ENCODE results near the gene F10. TPM values are rescaled to one million over a fixed set of nuclear protein-coding genes. Genes with fewer than 3 reads are reported as not detected.

The F10 gene
- polyA plus RNA-seq, 1 of the 3 experiments (the other 2 are of a cell fraction), result 12.5 TPM

DNA sequence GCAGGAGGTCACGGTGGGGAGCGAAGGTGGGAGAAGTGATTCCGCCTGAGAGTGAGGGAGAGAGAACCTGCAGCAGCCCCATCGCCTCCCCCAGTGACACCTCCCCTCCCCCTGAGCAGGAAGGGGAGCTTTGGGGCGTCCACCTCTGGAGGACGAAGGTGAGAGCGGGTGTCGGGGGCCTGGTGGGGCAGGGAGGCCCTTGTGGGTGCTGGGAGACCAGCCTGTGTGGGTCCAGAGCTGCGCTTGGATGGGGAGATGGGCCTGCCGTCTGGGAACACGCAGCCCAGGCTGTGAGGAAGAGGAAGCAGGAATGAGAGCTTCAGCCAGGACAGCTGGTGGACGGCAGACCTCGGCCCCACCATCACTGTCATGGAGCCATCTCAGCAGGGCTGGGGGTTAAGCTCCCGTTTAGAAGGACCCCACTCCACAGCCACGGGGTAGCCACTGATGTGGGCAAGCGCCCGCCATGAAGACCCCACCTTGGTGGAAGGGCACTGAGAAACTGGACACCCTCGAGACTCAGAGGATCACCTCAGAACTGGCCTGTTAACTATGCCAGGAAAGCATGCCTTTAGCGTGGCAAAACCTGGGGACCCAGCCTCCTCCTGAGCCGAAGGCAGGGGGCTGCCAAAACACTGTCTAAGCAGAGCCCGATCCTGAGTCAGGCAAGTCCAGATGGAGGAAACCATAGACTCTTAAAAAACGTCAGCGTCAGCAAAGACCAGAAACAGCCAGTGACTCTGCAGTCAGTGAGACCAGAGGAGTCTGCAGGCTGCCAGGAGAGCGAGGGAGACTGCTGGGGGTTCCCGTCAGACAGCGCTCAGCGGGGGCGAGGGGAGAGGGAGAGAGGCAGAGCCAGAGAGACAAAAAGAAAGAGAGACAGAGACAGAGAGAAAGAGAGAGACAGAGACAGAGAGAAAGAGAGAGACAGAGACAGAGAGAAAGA lies 29.4 kb downstream of the F10 start:
- TF ChIP-seq CHD2 (IDR thresholded peaks at IDR 0.05; ENCODE audit: low read length, partially characterized antibody), result no peak
- TF ChIP-seq GABPA (IDR thresholded peaks at IDR 0.05; ENCODE audit: low read depth), result no peak
- no peak for TF ChIP-seq NFIC (IDR thresholded peaks at IDR 0.05; ENCODE audit: borderline replicate concordance)
- TF ChIP-seq FOXJ3 (CRISPR knock-in tag; IDR thresholded peaks at IDR 0.05), result no peak
- TF ChIP-seq, protein P1, sequence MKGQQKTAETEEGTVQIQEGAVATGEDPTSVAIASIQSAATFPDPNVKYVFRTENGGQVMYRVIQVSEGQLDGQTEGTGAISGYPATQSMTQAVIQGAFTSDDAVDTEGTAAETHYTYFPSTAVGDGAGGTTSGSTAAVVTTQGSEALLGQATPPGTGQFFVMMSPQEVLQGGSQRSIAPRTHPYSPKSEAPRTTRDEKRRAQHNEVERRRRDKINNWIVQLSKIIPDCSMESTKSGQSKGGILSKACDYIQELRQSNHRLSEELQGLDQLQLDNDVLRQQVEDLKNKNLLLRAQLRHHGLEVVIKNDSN (IDR thresholded peaks at IDR 0.05; ENCODE audit: borderline replicate concordance, low read depth), result no peak
- Histone ChIP-seq H2AFZ (ENCODE audit: low read depth) (0 out of 2 replicates have a peak overlapping the region, but pooled peaks have one; percentile 6), H3K9ac (no peak overlapping the region), H3K36me3 (replicated peaks in 1 of 2; ENCODE audit: control insufficient read depth in 1 of 2, insufficient read depth in 2 of 2, low read length in 1 of 2) (no peaks in the 10 kb centered on the region), H3K9me2 (no peaks in the 10 kb centered on the region), H3K4me2 (no peak overlapping the region), H3F3A (replicated peaks; ENCODE audit: insufficient read depth) (peaks cover 13% of the 10 kb centered on the region), H3K27ac (ENCODE audit: low read depth in 2 of 2, low read length in 1 of 2) (no peak overlapping the region), H4K20me1 (ENCODE audit: insufficient read depth) (no peaks in the 10 kb centered on the region), H3K4me3 (ENCODE audit: low read depth in 2 of 2, low read length in 1 of 2) (no peak overlapping the region), H3K9me3 (no peaks in the 10 kb centered on the region), H3K27me3 (ENCODE audit: insufficient read depth) (no peaks in the 10 kb centered on the region), H3K79me2 (ENCODE audit: insufficient read depth) (no peaks in the 10 kb centered on the region), H3K4me1 (ENCODE audit: control insufficient read depth in 1 of 2, insufficient read depth in 2 of 2, low read depth in 1 of 2, low read length in 1 of 2) (peaks cover 5 to 13% of the 10 kb centered on the region in 2 experiments; a peak in 1 of 4 replicates)
- ChIA-PET CTCF (interaction anchor here (1.7 kb wide), 1 partner anchor 277 kb away, joined by 4 read pairs; no protein-coding TSS in a partner anchor), POLR2A (no interaction called here)
- WGBS (ENCODE audit: low lambda C conversion rate), result 87% methylated on average over 16 of the region's 28 CpGs
- DNase-seq, result no peak

DNA sequence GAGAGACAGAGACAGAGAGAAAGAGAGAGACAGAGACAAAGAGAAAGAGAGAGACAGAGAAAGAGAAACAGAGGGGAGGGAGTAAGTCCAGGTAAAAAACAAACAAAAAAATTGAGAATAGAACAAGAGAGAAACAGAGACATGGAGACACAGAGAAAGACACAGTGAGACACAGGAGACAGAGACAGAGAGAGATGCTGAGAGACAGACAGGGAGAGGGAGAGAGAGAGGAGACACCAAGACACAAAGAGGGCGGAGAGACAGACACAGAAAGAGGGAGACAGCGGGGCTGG lies 30.0 kb downstream of the F10 start:
- Histone ChIP-seq H3K4me2 (0 out of 2 replicates have a peak overlapping the region, but pooled peaks have one; percentile 85), H3K27ac (ENCODE audit: low read depth in 2 of 2, low read length in 1 of 2) (no peak overlapping the region), H3K4me3 (ENCODE audit: low read depth in 2 of 2, low read length in 1 of 2) (no peak overlapping the region), H3K27me3 (ENCODE audit: insufficient read depth) (no peaks in the 10 kb centered on the region), H3K79me2 (ENCODE audit: insufficient read depth) (no peaks in the 10 kb centered on the region), H3K36me3 (replicated peaks in 1 of 2; ENCODE audit: control insufficient read depth in 1 of 2, insufficient read depth in 2 of 2, low read length in 1 of 2) (no peaks in the 10 kb centered on the region), H3K9ac (no peak overlapping the region), H3K4me1 (ENCODE audit: control insufficient read depth in 1 of 2, insufficient read depth in 2 of 2, low read depth in 1 of 2, low read length in 1 of 2) (peaks cover 5 to 13% of the 10 kb centered on the region in 2 experiments; a peak in 1 of 4 replicates), H4K20me1 (ENCODE audit: insufficient read depth) (no peaks in the 10 kb centered on the region), H3F3A (replicated peaks; ENCODE audit: insufficient read depth) (peaks cover 13% of the 10 kb centered on the region), H3K9me3 (no peaks in the 10 kb centered on the region), H3K9me2 (no peaks in the 10 kb centered on the region), H2AFZ (ENCODE audit: low read depth) (0 out of 2 replicates have a peak overlapping the region, but pooled peaks have one; percentile 6)
- POLR2A ChIA-PET, result no interaction called here
- no peak for TF ChIP-seq MEF2A (IDR thresholded peaks at IDR 0.05; ENCODE audit: borderline replicate concordance, low read depth)
- TF ChIP-seq TCF12 (IDR thresholded peaks at IDR 0.05), result no peak
- TF ChIP-seq TEAD4 (IDR thresholded peaks at IDR 0.05; ENCODE audit: borderline replicate concordance, insufficient read depth), result no peak
- no peak for TF ChIP-seq PBX3 (IDR thresholded peaks at IDR 0.05)
- TF ChIP-seq SMC3 (IDR thresholded peaks at IDR 0.05; ENCODE audit: low read depth, low read length), result no peak
- no peak for TF ChIP-seq IRF3 (IDR thresholded peaks at IDR 0.05; ENCODE audit: low read depth, low read length)
- no peak for TF ChIP-seq NRF1 (IDR thresholded peaks at IDR 0.05; ENCODE audit: low read depth, low read length)
- TF ChIP-seq, protein P2, sequence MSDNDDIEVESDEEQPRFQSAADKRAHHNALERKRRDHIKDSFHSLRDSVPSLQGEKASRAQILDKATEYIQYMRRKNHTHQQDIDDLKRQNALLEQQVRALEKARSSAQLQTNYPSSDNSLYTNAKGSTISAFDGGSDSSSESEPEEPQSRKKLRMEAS (IDR thresholded peaks at IDR 0.05; ENCODE audit: low read depth), result no peak
- TF ChIP-seq, protein P1 (IDR thresholded peaks at IDR 0.05; ENCODE audit: borderline replicate concordance, low read depth), result no peak
- no peak for TF ChIP-seq EP300 (IDR thresholded peaks at IDR 0.05; ENCODE audit: borderline replicate concordance in 1 of 2, low read depth in 1 of 2, low read length in 1 of 2)
- 94% methylated on average over 2 of the region's 2 CpGs for WGBS (ENCODE audit: low lambda C conversion rate)
- CTCF ChIA-PET, result no interaction called here
- DNase-seq, result no peak
